ENCODE measurements around the gene MLLT1.

DNA sequence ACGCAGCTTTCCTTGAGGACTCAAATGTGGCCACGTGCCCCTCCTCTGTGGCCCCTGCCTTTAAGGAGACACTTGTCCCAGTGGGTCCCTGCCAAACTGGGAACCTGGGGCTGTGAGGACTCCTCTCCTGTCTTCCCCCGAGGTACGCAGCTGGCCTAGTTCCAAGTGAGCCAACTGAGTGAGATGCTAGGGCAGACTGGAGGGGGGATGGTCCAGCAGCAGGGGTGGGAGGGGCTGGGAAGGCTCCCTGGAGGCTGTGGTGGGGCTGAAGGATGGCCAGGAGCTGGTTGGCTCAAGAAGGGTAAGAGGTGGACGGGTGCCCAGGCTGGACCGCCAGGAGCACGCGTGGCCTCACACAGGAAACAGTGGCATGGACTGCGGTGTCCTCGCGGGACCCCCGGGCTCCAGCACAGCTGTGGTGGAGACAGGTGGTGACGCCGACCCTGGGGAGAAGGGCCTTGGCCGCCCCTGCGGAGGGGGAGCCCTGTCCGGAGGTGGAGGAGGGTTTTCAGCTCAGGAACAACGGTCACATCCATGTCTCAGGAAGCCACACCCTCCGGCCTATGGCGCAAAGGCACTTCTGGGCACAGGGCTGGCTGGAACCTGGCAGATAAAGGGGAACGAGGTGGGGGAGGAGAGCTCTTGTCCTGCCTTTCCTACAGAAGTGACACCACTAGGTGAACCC, 45.8 kb downstream of the MLLT1 start:
- TF ChIP-seq CTCF (conservative IDR thresholded peaks at IDR 0.05 in 1 of 2, IDR thresholded peaks at IDR 0.05 in 1 of 2; ENCODE audit: extremely low read depth in 1 of 2, insufficient read depth in 1 of 2, low read depth in 1 of 2, low read length in 2 of 2) (no peak), EZH2 (IDR thresholded peaks at IDR 0.05; ENCODE audit: borderline replicate concordance, low read length) (no peak)

All from mammary epithelial cell (primary cell).